ENCODE measurements around the gene PKD2.
"Not testable (repeated sequence)": the region's sequence is repeated elsewhere in the genome, so short reads cannot be mapped to it uniquely, and the experiment has no call there.

Gene PKD2

DNA sequence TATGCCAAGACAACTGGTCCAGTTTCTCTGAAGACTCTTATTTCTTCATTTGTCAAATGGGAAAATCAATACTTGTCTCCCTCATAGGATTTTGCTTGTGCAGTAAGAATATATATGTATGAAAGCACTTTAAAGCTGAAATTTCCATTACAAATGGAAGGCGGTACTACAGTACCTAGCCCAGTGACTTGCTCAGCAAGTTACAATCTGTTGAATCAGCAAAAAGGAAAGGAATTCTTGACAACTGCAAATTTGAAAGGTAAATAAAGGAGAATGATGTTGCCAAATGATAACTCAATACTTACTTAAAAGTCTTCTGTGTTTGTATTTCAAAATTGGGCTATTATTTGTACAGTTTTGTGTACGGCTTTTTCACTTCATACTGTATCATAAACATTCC lies 71.1 kb downstream of the PKD2 start:
- no peak for DNase-seq

DNA sequence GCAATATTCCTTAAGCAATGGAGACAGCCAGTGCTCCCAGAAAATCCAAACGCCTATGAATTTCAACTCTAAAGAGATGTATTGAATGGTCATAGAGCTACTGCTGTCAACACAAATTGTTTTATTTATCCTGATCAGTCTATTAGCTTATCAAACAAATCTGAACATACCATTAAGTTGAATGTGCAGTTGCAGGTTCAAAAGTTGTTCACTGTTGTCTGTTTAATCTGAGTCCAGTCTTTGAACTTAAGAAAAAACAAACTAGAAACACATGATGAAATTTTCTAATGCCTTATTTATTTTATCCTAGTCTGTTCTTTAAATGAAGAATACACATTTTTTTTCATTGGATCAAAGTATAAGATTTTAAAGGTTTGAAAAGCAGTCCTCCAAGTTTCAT lies 73.2 kb downstream of the PKD2 start:
- DNase-seq: no peak

GRCh38 chr4:88087004-88087403 lies 79.6 kb downstream of the PKD2 start:
- no peak for DNase-seq

DNA sequence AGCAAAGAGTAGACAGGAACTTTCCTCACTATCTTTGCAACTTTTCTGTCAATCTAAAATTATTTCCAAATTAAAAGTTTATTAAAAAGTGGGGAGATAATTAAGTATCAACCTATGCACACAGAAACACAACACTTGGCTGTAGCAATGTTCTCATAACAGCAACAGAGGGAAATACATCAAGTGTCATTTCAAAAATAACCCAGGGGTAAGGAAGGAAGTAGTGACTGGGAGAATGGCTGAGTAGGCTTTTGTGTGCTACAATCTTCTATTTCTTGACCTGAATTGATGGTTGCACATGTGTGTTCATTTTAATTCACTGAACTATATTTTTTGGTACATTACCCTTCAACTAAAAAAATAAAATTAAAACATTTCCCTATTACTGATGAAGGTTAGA lies 83.5 kb downstream of the PKD2 start:
- DNase-seq: no peak

DNA sequence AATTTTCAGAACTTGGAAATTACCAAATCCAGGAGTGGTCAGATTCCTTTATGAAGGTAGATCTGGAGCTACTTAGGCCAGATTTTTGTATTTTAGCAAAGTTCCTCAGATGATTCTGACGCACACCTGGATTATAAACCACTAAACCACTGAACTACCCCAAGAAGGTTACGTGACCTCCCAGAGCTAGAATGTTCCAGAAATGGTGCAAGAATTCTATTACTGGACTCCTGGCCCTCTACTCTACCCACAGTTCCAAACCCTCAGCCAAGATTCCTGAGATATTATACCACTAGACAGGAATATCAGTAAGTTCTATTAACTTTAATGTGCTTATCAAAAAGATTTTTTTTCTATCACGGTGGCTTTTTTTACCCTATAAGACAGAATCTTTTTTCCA lies 83.9 kb downstream of the PKD2 start:
- DNase-seq: no peak

- no peak for DNase-seq
These were observed 86.4 kb downstream of the PKD2 start for GRCh38 chr4:88093874-88094273.

GRCh38 chr4:88097301-88097700 lies 89.9 kb downstream of the PKD2 start:
- no peak for DNase-seq

- no peak for DNase-seq
These were observed 90.3 kb downstream of the PKD2 start for GRCh38 chr4:88097781-88098180.

DNA sequence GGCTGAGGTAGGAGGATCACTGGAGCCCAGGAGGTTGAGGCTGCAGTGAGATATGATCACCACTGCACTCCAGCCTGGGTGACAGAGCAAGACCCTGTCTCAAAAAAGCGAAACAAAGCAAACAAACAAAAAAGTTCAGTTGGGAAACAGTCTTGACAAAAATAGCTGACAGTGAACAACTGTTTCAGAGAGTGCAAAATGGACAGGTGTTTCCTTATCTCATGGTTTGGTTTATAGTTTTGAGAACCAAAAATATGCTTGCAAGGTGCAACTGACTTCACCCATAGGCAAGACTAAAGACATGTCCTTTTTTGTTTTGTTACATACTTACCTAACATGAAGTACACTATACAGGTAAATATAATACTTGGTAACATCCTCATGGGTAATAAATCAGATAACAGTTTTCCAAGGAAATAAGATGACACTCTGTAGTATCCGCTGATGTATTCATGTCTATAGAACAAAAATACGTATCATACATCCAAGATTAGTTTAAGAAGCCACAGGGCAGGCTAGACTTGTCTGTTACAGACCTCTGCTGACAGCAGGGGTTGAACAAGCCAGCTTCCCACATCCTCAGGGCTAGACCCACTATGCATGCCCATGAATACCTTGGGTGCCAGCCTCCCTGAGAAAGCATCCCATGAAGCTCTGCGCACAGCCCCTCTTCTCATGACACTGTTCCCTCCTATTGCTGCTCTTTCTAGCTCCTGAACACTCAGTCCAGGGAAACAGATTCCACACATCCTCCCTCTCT lies 91.7 kb downstream of the PKD2 start:
- no peak for DNase-seq

- no peak for DNase-seq
These were observed 93.7 kb downstream of the PKD2 start for GRCh38 chr4:88101165-88101564.

GRCh38 chr4:88102026-88102425 lies 94.6 kb downstream of the PKD2 start:
- DNase-seq: no peak

- peak; percentile 25 for DNase-seq
These were observed 97.6 kb downstream of the PKD2 start for GRCh38 chr4:88104902-88105610.

- no peak for DNase-seq
These were observed 98.8 kb downstream of the PKD2 start for GRCh38 chr4:88106205-88106604.

DNA sequence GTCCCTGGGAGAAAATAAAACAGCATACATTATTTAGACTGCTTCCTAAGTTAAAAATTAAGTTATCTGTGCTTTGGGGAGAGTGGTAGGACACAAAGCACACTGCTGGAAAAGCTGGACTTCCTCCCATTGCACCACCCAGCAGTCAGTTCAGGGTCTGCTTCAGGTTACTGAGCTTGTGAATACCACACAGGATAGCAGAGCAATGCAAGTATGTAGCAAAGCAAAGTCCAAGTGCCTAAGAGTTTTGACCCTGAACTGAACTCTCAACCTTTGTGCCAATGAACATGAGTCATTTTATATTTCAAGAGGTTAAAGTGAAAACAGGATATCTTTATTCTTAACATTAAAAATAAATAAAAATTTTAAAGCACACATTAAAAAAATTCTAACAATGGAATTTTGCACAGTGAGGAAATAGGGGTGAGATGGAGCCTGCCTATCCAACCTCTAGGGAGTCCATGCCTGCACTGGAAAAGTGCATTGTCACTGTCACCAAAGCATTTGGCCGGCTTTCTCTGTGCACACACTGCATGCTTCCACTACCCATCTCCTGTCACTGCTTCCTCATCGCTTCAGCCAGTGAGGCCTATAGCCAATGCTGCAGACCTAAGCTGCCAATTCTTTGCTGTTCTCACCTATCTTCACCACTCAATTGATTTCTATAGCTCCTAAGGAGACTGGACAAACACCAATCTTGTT lies 100.1 kb downstream of the PKD2 start:
- DNase-seq: no peak

DNA sequence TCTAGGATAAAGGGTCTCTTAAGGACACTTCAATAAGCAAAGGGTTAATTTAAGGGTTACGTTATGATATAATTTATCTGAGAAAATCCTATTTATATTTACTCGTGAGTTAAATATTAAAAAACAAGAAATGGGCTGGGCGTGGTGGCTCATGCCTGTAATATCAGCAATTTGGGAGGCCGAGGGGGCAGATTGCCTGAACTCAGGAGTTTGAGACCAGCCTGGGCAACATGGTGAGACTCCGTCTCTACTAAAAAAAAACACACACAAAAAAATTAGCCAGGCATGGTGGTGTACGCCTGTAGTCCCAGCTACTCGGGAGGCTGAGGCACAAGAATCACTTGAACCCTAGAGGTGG lies 100.7 kb downstream of the PKD2 start:
- DNase-seq: not testable (repeated sequence)

- no peak for DNase-seq
These were observed 101.3 kb downstream of the PKD2 start for GRCh38 chr4:88108747-88109122.

DNA sequence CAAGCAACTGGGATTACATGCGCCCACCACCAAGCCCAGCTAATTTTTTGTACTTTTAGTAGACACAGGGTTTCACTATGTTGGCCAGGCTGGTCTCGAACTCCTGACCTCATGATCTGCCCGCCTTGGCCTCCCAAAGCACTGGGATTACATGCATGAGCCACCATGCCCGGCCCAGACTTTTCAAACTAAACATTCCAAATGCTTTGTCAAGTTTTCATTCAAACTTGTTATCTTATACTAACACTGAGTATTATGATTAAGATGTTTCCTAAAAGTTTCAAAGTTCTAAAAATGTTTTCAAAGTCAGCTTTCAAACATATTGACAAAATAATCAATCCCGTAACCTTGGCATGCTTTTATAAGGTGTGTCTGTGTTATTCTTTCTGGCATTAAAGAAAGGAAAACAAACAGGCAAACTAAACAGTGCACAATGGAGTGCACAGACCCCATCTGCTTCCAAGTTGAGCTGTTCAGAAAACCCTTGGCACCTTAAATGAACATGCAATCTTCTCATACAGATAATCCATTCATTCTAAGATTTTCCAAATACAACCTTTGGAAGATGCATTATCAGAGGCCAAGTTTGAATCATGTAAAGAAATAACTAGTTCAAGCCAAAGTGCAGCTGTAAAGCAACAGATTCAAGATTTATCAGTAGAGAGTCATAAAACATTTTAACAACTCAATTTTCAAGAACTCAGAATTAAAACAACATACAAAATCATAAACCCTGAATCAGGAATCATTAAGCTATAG lies 101.9 kb downstream of the PKD2 start:
- DNase-seq: no peak

DNA sequence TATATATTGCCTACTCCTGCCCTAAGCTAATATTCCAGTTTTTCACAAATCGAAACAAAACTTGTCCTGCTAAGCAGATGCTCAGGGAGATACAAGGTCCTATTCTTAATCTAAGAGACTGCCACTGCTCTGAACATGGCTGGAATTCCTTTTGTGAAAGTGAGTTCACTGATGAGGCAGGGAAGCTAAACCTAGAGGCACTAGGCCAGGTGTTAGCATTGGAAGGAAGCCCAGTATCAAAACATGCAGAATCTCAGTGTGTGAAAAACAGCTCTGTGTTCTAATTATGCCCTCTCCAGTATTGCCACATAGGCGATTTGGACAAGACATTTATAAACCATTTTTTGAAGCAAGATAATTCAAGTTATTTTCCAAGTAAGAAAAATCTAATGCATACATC lies 103.4 kb downstream of the PKD2 start:
- DNase-seq: no peak

DNA sequence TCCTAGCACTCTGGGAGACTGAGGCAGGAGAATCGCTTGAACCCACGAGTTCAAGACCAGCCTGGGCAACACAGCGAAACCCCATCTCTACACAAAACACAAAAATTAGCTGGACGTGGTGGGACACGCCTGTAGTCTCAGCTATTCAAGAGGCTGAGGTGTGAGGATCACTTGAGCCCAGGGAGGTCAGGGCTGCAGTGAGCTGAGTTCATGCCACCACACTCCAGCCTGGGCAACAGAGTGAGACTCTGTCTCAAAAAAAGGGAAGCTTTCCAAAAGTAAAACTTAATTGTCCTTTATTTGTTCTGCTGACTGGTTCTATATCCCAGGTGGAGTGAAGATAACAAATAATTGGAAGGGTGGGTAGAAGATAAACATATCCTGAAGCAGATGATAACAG lies 105.4 kb downstream of the PKD2 start:
- DNase-seq: no peak

GRCh38 chr4:88115587-88115986 lies 108.2 kb downstream of the PKD2 start:
- no peak for DNase-seq

GRCh38 chr4:88119943-88120342 lies 112.5 kb downstream of the PKD2 start:
- no peak for DNase-seq

GRCh38 chr4:88122260-88122659 lies 114.8 kb downstream of the PKD2 start:
- DNase-seq: peak; percentile 9

Measured in NCI-H345 (cell line).